GM18861 (cell line): ENCODE measurements around the gene USP7.
"Not testable (repeated sequence)": the region's sequence is repeated elsewhere in the genome, so short reads cannot be mapped to it uniquely, and the experiment has no call there.

Source experiments
- ATAC-seq: cut with Tn5 transposase; IDR thresholded peaks from one replicate; pipeline ENCODE4 v1.9.1; 2021; ENCODE audit not compliant: unreplicated experiment

The USP7 gene

GRCh38 chr16:8882041-8882617 is 81.6 kb downstream of the USP7 start, which contains the start of gene LITAFD:
Gene LITAFD (plus strand): TSS chr16:8882351. CDS start chr16:8884356, 2,005 bp downstream.
- no peak for ATAC-seq

DNA sequence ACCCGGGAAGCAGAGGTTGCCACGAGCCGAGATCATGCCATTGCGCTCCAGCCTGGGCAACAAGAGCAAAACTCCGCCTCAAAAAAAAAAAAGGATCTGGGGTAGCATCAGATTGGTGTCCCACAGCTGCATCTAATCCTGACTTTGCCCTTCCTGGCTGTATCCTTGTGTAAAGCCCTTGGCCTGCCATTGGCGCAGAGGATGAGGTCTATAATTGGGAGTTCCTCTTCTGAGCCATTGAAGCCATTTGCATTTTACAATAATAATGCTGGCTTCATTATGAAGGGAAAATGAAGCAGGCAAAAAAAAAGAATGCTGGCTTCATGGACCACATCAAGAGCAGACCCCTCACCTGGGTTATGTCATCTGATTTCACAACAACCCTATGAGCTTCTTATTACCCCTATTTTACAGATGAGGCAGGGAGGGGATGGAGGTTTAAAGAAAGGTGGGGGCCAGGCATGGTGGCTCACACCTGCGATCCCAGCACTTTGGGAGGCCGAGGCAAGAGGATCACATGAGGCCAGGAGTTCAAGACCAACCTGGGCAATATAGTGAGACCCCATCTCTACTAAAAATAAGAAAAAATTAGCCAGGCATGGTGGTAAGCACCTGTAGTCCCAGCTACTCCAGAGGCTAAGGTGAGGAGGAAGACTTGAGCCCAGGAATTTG is 82.7 kb downstream of the USP7 start:
- no peak for ATAC-seq

DNA sequence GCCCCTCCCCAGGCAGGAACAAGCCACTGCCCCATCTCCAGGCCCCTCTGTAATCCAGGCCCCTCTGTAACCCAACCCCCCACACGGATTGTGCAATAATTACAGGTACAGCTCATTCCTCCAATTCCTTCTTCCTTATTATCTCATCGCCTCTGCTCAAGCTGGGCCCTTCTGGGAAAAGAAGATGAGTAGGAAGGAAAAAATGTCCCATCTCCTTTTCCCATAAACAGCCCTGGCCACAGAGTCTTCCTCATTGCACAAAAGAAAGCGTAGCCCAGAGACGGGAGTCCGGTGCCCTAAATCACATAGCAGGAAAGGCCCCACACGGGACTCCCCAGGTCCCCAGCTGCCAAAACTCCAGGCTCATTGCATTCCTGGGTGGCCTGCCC is 85.2 kb downstream of the USP7 start:
- ATAC-seq: no peak

- no peak for ATAC-seq
These were observed 85.7 kb downstream of the USP7 start for GRCh38 chr16:8877894-8878522.

DNA sequence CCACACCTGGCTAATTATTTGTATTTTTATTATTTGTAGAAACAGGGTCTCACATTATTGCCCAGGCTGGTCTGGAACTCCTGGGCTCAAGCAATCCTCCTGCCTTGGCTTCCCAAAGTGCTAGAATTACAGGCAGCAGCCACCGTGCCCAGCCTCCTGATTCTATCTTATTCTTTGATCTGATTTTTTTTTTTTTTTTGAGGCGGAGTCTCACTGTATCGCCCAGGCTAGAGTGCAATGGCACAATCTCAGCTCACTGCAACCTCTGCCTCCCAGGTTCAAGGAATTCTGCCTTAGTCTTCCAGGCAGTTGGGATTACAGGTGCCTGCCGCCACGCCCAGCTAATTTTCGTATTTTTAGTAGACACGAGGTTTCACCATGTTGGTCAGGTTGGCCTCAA is 88.4 kb downstream of the USP7 start:
- not testable (repeated sequence) for ATAC-seq

GRCh38 chr16:8874388-8874787 is 89.3 kb downstream of the USP7 start:
- no peak for ATAC-seq

- not testable (repeated sequence) for ATAC-seq
These were observed 89.9 kb downstream of the USP7 start for GRCh38 chr16:8873866-8874195.

GRCh38 chr16:8872967-8873865 is 90.5 kb downstream of the USP7 start:
- ATAC-seq: no peak

DNA sequence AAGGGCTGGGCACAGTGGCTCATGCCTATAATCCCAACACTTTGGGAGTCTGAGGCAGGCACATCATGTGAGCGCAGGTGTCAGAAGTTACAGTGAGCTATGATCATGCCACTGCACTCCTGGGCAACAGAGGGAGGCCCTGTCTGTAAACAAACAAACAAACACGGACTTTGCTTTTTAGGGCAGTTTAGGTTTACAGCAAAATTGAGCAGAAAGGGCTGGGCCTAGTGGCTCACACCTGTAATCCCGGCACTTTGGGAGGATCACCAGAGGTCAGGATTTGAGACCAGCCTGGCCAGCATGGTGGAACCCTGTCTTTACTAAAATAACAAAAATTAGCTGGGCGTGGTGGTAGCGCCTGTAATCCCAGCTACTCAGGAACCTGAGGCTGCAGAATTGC is 91.6 kb downstream of the USP7 start:
- no peak for ATAC-seq

GRCh38 chr16:8869988-8870241 is 93.8 kb downstream of the USP7 start:
- not testable (repeated sequence) for ATAC-seq

DNA sequence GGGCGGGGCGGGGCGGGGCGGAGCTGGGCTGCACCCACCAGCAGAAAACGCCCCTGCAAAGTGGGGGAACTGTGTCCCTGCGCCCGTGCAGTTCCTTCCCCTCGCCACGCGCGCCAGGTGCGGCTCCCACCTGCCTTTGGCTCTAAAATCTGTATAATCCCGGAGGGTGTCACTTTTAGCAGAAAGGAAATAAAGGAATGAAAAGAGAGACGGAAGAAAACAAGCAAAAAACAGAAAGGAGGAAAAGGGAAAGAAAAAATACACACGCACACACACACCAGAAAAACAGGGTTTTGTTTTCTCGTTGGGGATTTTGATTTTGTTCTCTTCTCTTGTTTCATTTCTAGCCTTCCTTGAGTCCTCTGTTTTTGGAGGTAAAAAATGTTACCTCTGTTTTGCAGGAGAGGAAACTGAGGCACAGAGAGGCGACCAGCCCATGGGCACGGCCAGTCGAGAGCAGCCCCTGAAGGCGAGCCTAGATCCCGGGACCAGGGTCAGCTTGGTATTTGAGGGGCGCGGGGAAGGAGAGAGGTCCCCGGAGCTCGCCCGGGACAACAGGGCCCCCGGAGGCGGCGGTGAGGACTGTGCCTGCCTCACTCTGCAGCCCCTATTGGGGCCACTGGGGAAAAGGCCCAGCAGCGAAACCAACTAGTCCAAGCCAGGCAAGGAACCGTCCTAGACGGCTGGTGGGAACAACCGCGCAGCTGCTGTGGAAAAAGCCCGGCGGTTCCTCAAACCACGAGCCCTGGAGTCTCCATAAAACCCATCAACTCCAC is 94.3 kb downstream of the USP7 start:
- ATAC-seq: no peak

DNA sequence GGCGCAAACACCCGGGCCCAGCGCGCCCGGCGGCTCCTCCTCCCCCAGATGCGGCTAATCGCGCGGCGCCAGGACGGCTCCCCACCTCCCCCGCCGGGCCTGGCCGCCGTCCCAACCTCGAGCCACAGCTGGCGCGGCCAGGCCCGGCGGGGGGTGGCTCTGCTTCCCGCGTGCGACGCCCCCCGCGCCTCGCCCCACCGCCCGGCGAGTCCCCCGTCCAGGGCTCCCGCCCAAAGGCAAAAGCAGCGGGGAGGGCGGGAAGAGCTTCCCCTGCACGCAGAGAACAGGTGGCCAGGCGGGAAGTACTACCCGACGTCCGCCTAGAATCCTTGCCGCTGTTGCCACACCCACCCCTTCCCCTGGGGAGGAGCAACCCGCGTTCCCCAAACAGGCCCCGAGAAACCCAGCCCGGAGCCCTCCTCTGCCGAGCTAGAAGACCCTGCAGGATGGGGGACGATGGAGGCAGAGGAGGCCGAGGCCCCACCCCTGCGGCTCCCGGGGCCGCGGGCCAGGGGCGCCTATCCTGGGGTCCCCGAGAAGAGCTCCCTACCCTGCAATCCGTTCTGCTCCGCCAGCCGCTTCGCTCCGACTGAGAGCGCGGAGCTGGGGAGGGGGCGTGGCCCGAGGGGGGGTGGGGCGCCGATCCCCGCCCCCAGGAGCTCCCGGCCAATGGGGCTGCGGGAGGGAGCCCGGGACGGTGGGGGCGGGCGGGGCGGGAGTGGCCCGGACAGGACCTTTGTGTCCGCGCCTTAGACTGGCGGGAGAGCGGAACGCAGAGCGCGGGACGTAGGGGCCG is 95.1 kb downstream of the USP7 start, which contains the start of gene CARHSP1:
Gene CARHSP1 (minus strand): TSS at position 591 of the 796 bp plus-strand sequence. CDS start 9,678 bp downstream, outside the sequence.
- peak; percentile 54 for ATAC-seq

DNA sequence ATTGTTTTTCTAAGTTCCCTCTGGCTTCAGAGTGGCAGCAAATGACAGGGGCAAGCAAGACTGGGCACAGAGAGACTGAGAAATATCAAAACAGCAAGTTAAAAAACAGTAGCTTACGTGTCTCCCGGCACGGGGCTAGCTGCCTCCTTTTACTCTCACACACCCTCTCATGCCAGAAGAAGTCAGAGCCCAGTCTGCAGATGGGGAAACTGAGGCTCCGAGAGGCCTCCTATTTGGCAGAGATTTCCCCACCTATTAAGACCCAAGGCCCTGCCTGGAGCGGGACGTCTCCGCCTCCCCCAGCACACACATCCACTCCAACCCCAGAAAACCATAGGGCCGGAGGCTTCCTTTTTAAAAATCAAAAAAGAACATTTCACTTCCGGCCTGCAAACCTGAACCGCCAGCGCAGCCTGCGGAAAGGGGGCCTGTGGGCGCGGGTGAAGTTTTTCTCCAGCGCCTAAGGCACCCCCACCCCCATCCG is 95.7 kb downstream of the USP7 start:
- no peak for ATAC-seq

DNA sequence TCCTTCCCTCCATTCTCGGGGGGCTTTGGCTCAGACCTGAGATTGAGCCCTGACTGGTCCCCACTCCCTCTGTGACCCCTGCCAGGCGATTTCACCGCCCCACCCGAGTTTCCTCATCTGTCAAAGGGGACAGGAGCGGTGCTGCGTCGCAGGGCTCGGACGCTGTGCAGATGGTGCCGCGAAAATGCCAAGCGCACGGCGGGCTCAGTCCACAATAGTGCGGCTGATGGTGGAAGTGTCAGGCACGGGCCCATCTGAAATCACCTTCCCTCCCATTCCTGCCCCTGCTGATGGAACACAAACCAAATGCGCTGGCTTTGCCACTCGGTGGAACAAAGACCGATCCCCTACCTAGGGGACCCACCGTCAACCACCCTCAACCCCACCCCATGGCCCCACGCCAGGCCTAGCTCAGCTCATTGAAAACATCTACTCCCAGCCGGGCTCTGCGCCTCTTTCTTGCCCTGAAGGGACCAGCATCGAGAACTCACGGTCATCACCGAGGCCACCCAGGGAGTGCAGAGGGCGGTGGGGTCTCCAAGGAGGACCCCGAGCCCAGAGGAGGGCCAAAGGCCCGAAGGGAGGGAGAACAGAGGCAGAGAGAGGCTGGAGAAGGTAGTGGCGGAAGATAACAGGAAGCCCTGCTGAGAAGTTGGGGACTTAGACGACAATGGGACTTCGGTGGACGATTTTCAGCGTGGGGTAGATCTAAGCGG is 96.3 kb downstream of the USP7 start:
- ATAC-seq: no peak

DNA sequence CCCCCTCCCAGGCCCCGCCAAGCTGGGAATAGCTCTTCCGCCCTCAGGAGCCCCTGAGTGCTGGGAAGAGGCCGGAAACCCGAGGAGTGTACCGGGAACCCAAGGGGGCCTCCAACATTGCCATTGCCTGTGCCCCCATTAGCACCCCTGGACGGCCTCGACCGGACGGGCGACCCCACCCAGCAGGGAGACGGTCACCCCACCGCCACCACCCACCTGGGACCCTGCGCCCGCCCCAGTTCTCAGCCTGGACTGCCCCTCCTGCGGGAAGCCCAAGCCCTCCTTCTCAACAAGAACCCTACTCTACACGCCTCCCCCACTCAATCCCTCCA is 96.9 kb downstream of the USP7 start:
- ATAC-seq: no peak

- no peak for ATAC-seq
These were observed 97.4 kb downstream of the USP7 start for GRCh38 chr16:8866118-8866883.

- no peak for ATAC-seq
These were observed 98.4 kb downstream of the USP7 start for GRCh38 chr16:8865145-8865882.

DNA sequence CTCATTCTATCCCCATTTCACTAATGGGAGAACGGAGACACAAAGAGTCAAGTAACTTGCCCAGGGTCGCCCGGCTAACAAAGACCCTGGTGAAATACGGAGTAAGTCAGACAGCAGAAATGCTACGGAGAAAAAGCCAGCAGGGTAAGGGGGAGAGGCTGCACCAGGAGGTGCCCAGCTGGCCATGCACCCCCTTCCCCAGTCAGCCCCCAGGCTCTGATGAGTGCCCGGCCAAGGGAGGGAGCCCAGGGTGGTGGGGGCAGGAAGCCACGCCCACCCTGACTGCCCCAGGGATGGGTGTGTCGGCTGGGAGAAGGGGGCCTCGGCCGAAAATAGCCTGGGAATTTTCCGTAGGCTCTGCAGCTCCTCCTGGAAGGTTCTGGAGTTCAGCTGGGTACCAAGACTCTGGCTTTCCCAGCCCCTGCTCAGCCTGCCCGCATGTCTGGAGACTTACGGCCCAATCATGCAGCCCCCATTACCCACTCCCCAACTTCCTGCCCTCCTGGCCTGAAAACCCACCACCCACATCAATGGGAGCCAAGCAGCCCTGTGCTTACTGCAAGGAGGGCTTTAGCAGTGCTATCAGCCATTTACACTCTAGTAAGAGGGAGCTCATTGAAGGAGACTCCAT is 99.1 kb downstream of the USP7 start:
- ATAC-seq: no peak
